HG03159 (cell line): ENCODE measurements around the gene NCAN.

Source experiments
- ATAC-seq: cut with Tn5 transposase; IDR thresholded peaks from one replicate; pipeline ENCODE4 v1.9.1; 2021; ENCODE audit warnings: mild to moderate bottlenecking, moderate library complexity; ENCODE audit not compliant: unreplicated experiment

The NCAN gene

GRCh38 chr19:19258589-19259338, 47.0 kb downstream of the NCAN start:
- no peak for ATAC-seq

GRCh38 chr19:19259741-19260140, 48.0 kb downstream of the NCAN start:
- ATAC-seq = no peak

GRCh38 chr19:19260417-19261214, 48.9 kb downstream of the NCAN start:
- ATAC-seq = no peak

- ATAC-seq = no peak
These were observed 49.8 kb downstream of the NCAN start for GRCh38 chr19:19261350-19262189.

- ATAC-seq = no peak
These were observed 50.7 kb downstream of the NCAN start for GRCh38 chr19:19262190-19263057.

GRCh38 chr19:19263886-19264487, 52.2 kb downstream of the NCAN start:
- ATAC-seq = no peak

- no peak for ATAC-seq
These were observed 55.5 kb downstream of the NCAN start for GRCh38 chr19:19267305-19267704.

- ATAC-seq = no peak
These were observed 57.0 kb downstream of the NCAN start for GRCh38 chr19:19268453-19269385.

GRCh38 chr19:19269952-19270694, 58.4 kb downstream of the NCAN start:
- no peak for ATAC-seq

GRCh38 chr19:19270749-19271571, 59.2 kb downstream of the NCAN start:
- no peak for ATAC-seq

- no peak for ATAC-seq
These were observed 60.3 kb downstream of the NCAN start for GRCh38 chr19:19271828-19272599.

- no peak for ATAC-seq
These were observed 62.4 kb downstream of the NCAN start for GRCh38 chr19:19274146-19274545.

- no peak for ATAC-seq
These were observed 63.2 kb downstream of the NCAN start for GRCh38 chr19:19274716-19275565.

- no peak for ATAC-seq
These were observed 64.6 kb downstream of the NCAN start for GRCh38 chr19:19276386-19276785.

- ATAC-seq = no peak
These were observed 65.1 kb downstream of the NCAN start for GRCh38 chr19:19276851-19277250.

GRCh38 chr19:19278315-19278714, 66.6 kb downstream of the NCAN start:
- ATAC-seq = no peak
